Measurements from ENCODE around the gene TUSC2.

The TUSC2 gene

DNA sequence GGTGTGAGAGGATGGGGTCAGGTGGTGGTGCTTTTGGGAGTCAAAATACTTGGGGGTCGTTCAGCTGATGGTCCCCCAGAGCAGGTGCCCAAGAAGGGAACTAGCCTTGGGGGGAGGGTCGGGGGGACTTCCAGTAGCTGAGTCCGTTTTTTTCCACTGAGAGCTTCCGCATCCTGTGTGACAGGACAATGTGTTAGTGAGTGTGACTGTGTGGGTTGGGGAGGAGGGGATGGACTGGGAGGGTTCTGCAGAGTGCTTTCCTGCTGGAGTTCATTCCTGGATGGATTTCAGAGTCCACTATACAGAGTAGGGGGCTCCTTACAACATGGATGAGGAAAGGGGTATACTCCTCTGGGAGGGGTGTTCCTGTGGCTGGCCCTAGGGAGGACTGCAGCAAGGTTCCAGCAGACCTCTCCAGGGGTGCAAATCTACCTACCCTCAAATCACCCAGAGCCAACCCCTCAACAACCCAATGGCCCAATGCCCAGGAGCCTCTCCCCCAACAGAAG is 4.9 kb downstream of the TUSC2 start:
- TF ChIP-seq TCF12 (IDR thresholded peaks at IDR 0.05; ENCODE audit: low read depth) = no peak
- TF ChIP-seq YY1 (IDR thresholded peaks at IDR 0.05; ENCODE audit: low read depth) = no peak
- TF ChIP-seq CEBPB (IDR thresholded peaks at IDR 0.05) = no peak
- TF ChIP-seq, protein P1, sequence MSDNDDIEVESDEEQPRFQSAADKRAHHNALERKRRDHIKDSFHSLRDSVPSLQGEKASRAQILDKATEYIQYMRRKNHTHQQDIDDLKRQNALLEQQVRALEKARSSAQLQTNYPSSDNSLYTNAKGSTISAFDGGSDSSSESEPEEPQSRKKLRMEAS (IDR thresholded peaks at IDR 0.05) = no peak
- no peak for TF ChIP-seq ZBTB7A (IDR thresholded peaks at IDR 0.05; ENCODE audit: low read depth)
- no peak for TF ChIP-seq NFIC (IDR thresholded peaks at IDR 0.05)
- TF ChIP-seq RAD21 (IDR thresholded peaks at IDR 0.05; ENCODE audit: low read depth) = no peak
- no peak for TF ChIP-seq TAF1 (IDR thresholded peaks at IDR 0.05; ENCODE audit: low read depth)
- no peak for TF ChIP-seq FOXM1 (IDR thresholded peaks at IDR 0.05; ENCODE audit: borderline replicate concordance, low read depth)
- TF ChIP-seq, protein P2, sequence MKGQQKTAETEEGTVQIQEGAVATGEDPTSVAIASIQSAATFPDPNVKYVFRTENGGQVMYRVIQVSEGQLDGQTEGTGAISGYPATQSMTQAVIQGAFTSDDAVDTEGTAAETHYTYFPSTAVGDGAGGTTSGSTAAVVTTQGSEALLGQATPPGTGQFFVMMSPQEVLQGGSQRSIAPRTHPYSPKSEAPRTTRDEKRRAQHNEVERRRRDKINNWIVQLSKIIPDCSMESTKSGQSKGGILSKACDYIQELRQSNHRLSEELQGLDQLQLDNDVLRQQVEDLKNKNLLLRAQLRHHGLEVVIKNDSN (IDR thresholded peaks at IDR 0.05) = no peak
- TF ChIP-seq, protein P3, sequence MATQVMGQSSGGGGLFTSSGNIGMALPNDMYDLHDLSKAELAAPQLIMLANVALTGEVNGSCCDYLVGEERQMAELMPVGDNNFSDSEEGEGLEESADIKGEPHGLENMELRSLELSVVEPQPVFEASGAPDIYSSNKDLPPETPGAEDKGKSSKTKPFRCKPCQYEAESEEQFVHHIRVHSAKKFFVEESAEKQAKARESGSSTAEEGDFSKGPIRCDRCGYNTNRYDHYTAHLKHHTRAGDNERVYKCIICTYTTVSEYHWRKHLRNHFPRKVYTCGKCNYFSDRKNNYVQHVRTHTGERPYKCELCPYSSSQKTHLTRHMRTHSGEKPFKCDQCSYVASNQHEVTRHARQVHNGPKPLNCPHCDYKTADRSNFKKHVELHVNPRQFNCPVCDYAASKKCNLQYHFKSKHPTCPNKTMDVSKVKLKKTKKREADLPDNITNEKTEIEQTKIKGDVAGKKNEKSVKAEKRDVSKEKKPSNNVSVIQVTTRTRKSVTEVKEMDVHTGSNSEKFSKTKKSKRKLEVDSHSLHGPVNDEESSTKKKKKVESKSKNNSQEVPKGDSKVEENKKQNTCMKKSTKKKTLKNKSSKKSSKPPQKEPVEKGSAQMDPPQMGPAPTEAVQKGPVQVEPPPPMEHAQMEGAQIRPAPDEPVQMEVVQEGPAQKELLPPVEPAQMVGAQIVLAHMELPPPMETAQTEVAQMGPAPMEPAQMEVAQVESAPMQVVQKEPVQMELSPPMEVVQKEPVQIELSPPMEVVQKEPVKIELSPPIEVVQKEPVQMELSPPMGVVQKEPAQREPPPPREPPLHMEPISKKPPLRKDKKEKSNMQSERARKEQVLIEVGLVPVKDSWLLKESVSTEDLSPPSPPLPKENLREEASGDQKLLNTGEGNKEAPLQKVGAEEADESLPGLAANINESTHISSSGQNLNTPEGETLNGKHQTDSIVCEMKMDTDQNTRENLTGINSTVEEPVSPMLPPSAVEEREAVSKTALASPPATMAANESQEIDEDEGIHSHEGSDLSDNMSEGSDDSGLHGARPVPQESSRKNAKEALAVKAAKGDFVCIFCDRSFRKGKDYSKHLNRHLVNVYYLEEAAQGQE (IDR thresholded peaks at IDR 0.05; ENCODE audit: low read depth) = no peak

DNA sequence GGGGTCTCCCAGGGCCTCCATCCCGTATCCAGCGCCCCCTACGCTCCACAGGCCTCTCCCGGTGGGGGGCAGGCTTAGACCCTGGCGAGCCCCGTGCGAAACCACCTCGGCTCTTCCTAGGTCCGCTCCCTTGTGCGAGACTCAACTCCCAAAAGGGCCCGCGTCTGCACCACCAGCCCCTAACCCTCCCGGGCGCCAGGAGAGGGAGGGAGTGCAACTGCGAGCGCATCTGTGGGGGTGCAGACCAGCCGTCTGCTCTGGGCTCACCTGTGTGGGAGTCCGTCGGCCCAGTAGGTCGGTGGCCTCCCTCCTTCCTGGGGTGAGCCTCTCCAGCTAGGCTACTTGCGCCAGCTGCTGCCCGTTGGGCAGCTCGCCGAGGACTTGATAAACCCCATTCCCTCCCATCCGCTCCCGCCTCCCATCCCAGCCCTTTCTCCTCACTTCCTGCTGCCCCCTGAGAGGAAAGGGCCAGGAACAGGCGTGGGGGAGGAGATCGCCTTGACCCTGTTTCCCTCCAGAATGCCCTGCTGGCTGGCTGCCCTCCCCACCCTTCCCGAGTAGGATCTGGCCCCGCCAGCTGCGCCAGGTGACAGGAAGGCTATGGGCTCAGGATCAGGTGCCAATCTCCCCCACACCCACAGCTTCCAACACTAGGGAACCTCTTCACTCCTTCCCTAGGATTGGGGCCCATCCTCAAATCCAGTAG is 5.5 kb downstream of the TUSC2 start, which contains the start of gene HYAL2:
Gene HYAL2 (minus strand): TSS at position 360 of the 706 bp plus-strand sequence. CDS start 2,256 bp downstream, outside the sequence.
- TF ChIP-seq TEAD4 (IDR thresholded peaks at IDR 0.05) (no peak), CEBPB (IDR thresholded peaks at IDR 0.05) (no peak), TCF12 (IDR thresholded peaks at IDR 0.05; ENCODE audit: low read depth) (no peak), NFIC (IDR thresholded peaks at IDR 0.05) (no peak), CREB1 (IDR thresholded peaks at IDR 0.05; ENCODE audit: low read depth) (no peak)
- TF ChIP-seq, protein P3 (IDR thresholded peaks at IDR 0.05; ENCODE audit: low read depth) = no peak
- TF ChIP-seq, protein P2 (IDR thresholded peaks at IDR 0.05) = no peak

DNA sequence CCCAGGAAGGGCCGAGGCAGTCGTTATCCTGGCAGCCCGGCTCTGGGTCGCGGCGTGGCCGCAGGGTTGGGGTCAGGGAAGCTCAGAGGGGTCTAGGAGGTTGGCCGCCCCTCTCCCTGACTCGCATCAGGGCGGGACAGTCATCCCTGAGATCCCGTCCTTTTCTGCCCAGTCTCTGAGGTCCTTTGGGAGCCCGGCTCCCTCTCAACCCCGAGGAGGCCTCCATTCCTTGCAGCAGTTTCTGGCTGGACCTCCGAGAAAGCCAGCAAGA is 6.0 kb downstream of the TUSC2 start:
- no peak for TF ChIP-seq CREB1 (IDR thresholded peaks at IDR 0.05; ENCODE audit: low read depth)
- TF ChIP-seq, protein P1 (IDR thresholded peaks at IDR 0.05) = no peak
- no peak for TF ChIP-seq YY1 (IDR thresholded peaks at IDR 0.05; ENCODE audit: low read depth)
- TF ChIP-seq ZBTB7A (IDR thresholded peaks at IDR 0.05; ENCODE audit: low read depth) = no peak
- no peak for TF ChIP-seq EGR1 (IDR thresholded peaks at IDR 0.05)
- no peak for TF ChIP-seq RAD21 (IDR thresholded peaks at IDR 0.05; ENCODE audit: low read depth)
- TF ChIP-seq, protein P3 (IDR thresholded peaks at IDR 0.05; ENCODE audit: low read depth) = no peak
- TF ChIP-seq FOXM1 (IDR thresholded peaks at IDR 0.05; ENCODE audit: borderline replicate concordance, low read depth) = no peak
- TF ChIP-seq CEBPB (IDR thresholded peaks at IDR 0.05) = no peak
- TF ChIP-seq, protein P2 (IDR thresholded peaks at IDR 0.05) = no peak

DNA sequence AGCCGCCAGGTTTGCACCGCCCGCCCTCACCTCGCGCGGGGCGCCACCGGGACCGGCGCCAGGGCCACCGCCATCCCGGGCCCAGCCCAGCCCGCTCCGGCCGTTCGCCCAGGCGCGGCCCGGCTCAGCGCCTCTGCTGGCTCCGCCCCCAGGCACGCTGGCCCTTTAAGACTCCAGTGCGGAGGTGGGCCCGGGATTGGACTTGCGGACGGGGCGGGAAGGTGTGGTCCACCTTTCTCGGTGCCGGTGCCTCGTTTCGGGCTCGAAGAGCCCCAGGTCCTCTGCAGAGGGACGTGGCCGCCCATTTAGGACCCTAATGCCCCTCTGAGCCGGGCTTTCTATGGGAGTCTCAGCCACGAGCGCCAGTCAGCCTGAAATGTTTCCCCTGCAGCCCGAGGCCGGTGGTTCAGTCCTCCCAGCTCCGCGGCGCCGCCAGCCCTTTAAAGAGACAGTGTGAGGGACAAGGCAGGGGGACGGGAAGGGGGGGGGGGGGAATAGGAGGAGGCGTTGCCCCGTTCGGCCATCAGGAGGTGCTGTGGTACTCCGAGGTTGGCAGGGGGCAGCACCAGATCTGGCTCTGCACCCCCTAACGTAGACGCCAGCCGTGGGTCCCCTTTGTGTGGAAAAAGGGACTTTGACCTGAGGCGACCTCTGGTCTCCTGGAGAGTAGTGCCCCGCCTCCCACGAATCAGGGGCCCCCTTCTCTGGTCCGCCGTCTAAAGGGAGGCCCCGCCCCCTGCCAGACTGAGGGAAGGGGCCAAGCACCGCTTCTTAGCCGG is 6.5 kb downstream of the TUSC2 start:
- TF ChIP-seq RAD21 (IDR thresholded peaks at IDR 0.05; ENCODE audit: low read depth) = no peak; the same call in 1 of the 2 replicates
- peak; percentile 68; the same call in 1 of the 2 replicates for TF ChIP-seq EP300 (IDR thresholded peaks at IDR 0.05; ENCODE audit: borderline replicate concordance)
- no peak for TF ChIP-seq TAF1 (IDR thresholded peaks at IDR 0.05; ENCODE audit: low read depth)
- no peak for TF ChIP-seq CEBPB (IDR thresholded peaks at IDR 0.05)
- 0 out of 2 replicates have a peak, but pooled peaks have one; percentile 26 for TF ChIP-seq CREB1 (IDR thresholded peaks at IDR 0.05; ENCODE audit: low read depth)
- TF ChIP-seq EGR1 (IDR thresholded peaks at IDR 0.05) = peak; percentile 71; the same call in 1 of the 2 replicates
- no peak for TF ChIP-seq FOXM1 (IDR thresholded peaks at IDR 0.05; ENCODE audit: borderline replicate concordance, low read depth)
- no peak; the same call in none of the 2 replicates for TF ChIP-seq NFIC (IDR thresholded peaks at IDR 0.05)
- TF ChIP-seq TCF12 (IDR thresholded peaks at IDR 0.05; ENCODE audit: low read depth) = no peak
- no peak for TF ChIP-seq TEAD4 (IDR thresholded peaks at IDR 0.05)
- TF ChIP-seq, protein P1 (IDR thresholded peaks at IDR 0.05) = peak; percentile 85
- TF ChIP-seq, protein P3 (IDR thresholded peaks at IDR 0.05; ENCODE audit: low read depth) = no peak
- peak; percentile 53 for TF ChIP-seq YY1 (IDR thresholded peaks at IDR 0.05; ENCODE audit: low read depth)
- TF ChIP-seq, protein P2 (IDR thresholded peaks at IDR 0.05) = no peak
- peak; percentile 43; the same call in 1 of the 2 replicates for TF ChIP-seq ZBTB7A (IDR thresholded peaks at IDR 0.05; ENCODE audit: low read depth)
